GM12878 (cell line): ENCODE measurements around the gene SCTR. TPM values are rescaled to one million over a fixed set of nuclear protein-coding genes. Genes with fewer than 3 reads are reported as not detected.

ENCODE experiments used
- ATAC-seq: fragments of 200-7000 bp; cut with Tn5 transposase; 3 replicates; pipeline ENCODE4 v1.9.1; 2020; ENCODE audit warnings: mild to moderate bottlenecking, moderate library complexity
- BruUV-seq: library from RNA; stranded (reverse); fragments of 400-500 nt; replicated peaks from 2 replicates; lab custom pipeline; 2021; lab: Mats Ljungman, UMichigan
- CTCF ChIA-PET: fragments of 300-600 bp; sonication (Branson Sonifier 250); formaldehyde crosslinking; extraction: SDS; loops from one replicate; lab custom pipeline; 2021; ENCODE audit warnings: inconsistent platforms; lab: Yijun Ruan, JAX
- POLR2A ChIA-PET: fragments of 350-600 bp; formaldehyde crosslinking; extraction: SDS; loops from one replicate; lab custom pipeline; 2021; ENCODE audit warnings: inconsistent platforms; lab: Charles Lee
- RAD21 ChIA-PET: fragments of 300-600 bp; sonication (Branson Sonifier 250); formaldehyde crosslinking; loops from one replicate; lab custom pipeline; 2023; ENCODE audit warnings: antibody characterized with exemption; ENCODE audit not compliant: unreplicated experiment; lab: Charles Lee
- SMC1A ChIA-PET: fragments of 300-600 bp; sonication (Branson Sonifier 250); formaldehyde crosslinking; loops from one replicate; lab custom pipeline; 2023; ENCODE audit not compliant: unreplicated experiment, uncharacterized antibody; lab: Charles Lee
- DNase-seq: peaks from one replicate; pipeline ENCODE4 v3.0.0-alpha.2; 2011; ENCODE audit warnings: low read depth, low spot score
- FAIRE-seq: peaks from 3 replicates; lab custom pipeline; 2011; peaks lifted over from hg19 to GRCh38; lab: Jason Lieb, UNC
- H2AFZ ChIP-seq: 2 replicates; pipeline ENCODE4 v1.6.0; 2011; ENCODE audit warnings: low read depth, low read length, control low read depth; ENCODE audit not compliant: control insufficient read depth
- H3K27ac ChIP-seq: 2 replicates; pipeline ENCODE4 v1.5.1; 2011; ENCODE audit warnings: control low read depth; ENCODE audit not compliant: control insufficient read depth, insufficient read depth
- H3K27me3 ChIP-seq, 2 experiments: replicated peaks in 1 of 2; 2 replicates each; pipeline versions ENCODE4 v1.6.0 to v1.6.1; 2011; ENCODE audit warnings: low read length in 1 of 2; ENCODE audit not compliant: control insufficient read depth in 2 of 2, insufficient read depth in 2 of 2
- H3K36me3 ChIP-seq, 2 experiments: 2 replicates each; pipeline ENCODE4 v1.5.1; 2011; ENCODE audit warnings: low read length in 1 of 2; ENCODE audit not compliant: control insufficient read depth in 2 of 2, insufficient read depth in 2 of 2
- H3K4me1 ChIP-seq: 2 replicates; pipeline ENCODE4 v1.6.1; 2011; ENCODE audit warnings: mild to moderate bottlenecking, low read length, moderate library complexity, mixed read lengths; ENCODE audit not compliant: control insufficient read depth, insufficient read depth
- H3K4me2 ChIP-seq: 2 replicates; pipeline ENCODE4 v1.6.0; 2011; ENCODE audit warnings: control low read depth; ENCODE audit not compliant: control insufficient read depth, insufficient read depth
- H3K4me3 ChIP-seq: fragments of 200-600 bp; sonication (generic); 2 replicates; pipeline ENCODE4 v1.5.1; 2016
- H3K79me2 ChIP-seq: 2 replicates; pipeline ENCODE4 v1.6.0; 2011; ENCODE audit warnings: low read length; ENCODE audit not compliant: control insufficient read depth, insufficient read depth
- H3K9ac ChIP-seq: 2 replicates; pipeline ENCODE4 v1.8.0; 2011; ENCODE audit warnings: low read length, control low read depth, mixed read lengths; ENCODE audit not compliant: control insufficient read depth, insufficient read depth
- H3K9me3 ChIP-seq: replicated peaks from 3 replicates; pipeline ENCODE4 v1.5.1; 2011; ENCODE audit warnings: mild to moderate bottlenecking, low read length; ENCODE audit not compliant: control insufficient read depth, insufficient read depth
- H4K20me1 ChIP-seq: 2 replicates; pipeline ENCODE4 v1.6.0; 2011; ENCODE audit not compliant: control insufficient read depth, insufficient read depth
- ASH2L ChIP-seq: fragments of 300-600, 200-600 bp; sonication (generic); IDR thresholded peaks from 2 replicates; pipeline ENCODE4 v1.6.1; 2017; ENCODE audit warnings: low read depth, mild to moderate bottlenecking, borderline replicate concordance
- CHD2 ChIP-seq: IDR thresholded peaks from 2 replicates; pipeline ENCODE4 v1.6.1; 2011; ENCODE audit warnings: low read depth, low read length, improper control_type of control experiment, borderline replicate concordance
- CHD4 ChIP-seq: fragments of 200-600 bp; sonication (generic); IDR thresholded peaks from 2 replicates; pipeline ENCODE4 v1.6.1; 2016; ENCODE audit warnings: mild to moderate bottlenecking
- ETV6 ChIP-seq, 2 experiments: fragments of 450-650 bp in 1 of 2; IDR thresholded peaks in 1 of 2; conservative IDR thresholded peaks in 1 of 2; 2 replicates each; pipeline ENCODE4 v1.6.1; 2014; ENCODE audit warnings: antibody characterized with exemption in 1 of 2, borderline replicate concordance in 1 of 2, low read depth in 1 of 2, mild to moderate bottlenecking in 1 of 2, moderate library complexity in 1 of 2
- HDAC2 ChIP-seq: fragments of 200-600 bp; sonication (generic); IDR thresholded peaks from 2 replicates; pipeline ENCODE4 v1.6.1; 2017
- IRF4 ChIP-seq: IDR thresholded peaks from 2 replicates; pipeline ENCODE4 v1.6.1; 2011; ENCODE audit warnings: low read depth, low read length
- KLF5 ChIP-seq: fragments of 450-650 bp; IDR thresholded peaks from 2 replicates; pipeline ENCODE4 v1.6.1; 2014; ENCODE audit warnings: mild to moderate bottlenecking; ENCODE audit not compliant: partially characterized antibody
- RFX5 ChIP-seq: IDR thresholded peaks from 2 replicates; pipeline ENCODE4 v1.6.1; 2011; ENCODE audit warnings: low read depth, low read length, improper control_type of control experiment
- TAF1 ChIP-seq: IDR thresholded peaks from 2 replicates; pipeline ENCODE4 v1.6.1; 2011; ENCODE audit warnings: mild to moderate bottlenecking, low read depth, low read length, borderline replicate concordance
- TCF7 ChIP-seq: IDR thresholded peaks from 2 replicates; pipeline ENCODE4 v1.6.1; 2014; ENCODE audit warnings: antibody characterized with exemption, borderline replicate concordance
- WRNIP1 ChIP-seq: IDR thresholded peaks from 2 replicates; pipeline ENCODE4 v1.6.1; 2011; ENCODE audit warnings: low read depth, low read length, improper control_type of control experiment, borderline replicate concordance
- YY1 ChIP-seq: IDR thresholded peaks from 2 replicates; pipeline ENCODE4 v1.6.1; 2011; ENCODE audit warnings: low read depth, mild to moderate bottlenecking, low read length
- ZBED1 ChIP-seq: IDR thresholded peaks from 2 replicates; pipeline ENCODE4 v1.6.1; 2016; ENCODE audit warnings: borderline replicate concordance
- ZNF217 ChIP-seq: fragments of 450-650 bp; IDR thresholded peaks from 2 replicates; pipeline ENCODE4 v1.6.1; 2017; ENCODE audit warnings: antibody characterized with exemption, mild to moderate bottlenecking
- ZZZ3 ChIP-seq: IDR thresholded peaks from 2 replicates; pipeline ENCODE4 v1.6.1; 2011; ENCODE audit warnings: low read depth; ENCODE audit not compliant: control insufficient read depth, insufficient read length
- WGBS: methylation state at CpG from one replicate; pipeline ENCODE4 v1.1.6; 2016; ENCODE audit warnings: low lambda C conversion rate; ENCODE audit not compliant: insufficient replicate concordance, insufficient coverage; ENCODE audit errors: missing lambda C conversion rate; 5-methylcytosine and 5-hydroxymethylcytosine counted together
- in situ Hi-C: fragments of 300-500 bp; cut with MboI; formaldehyde crosslinking; loops from 9 replicates; pipeline ENCODE4 v1.14.3; 2018; ENCODE audit warnings: mixed read lengths
- intact Hi-C: fragments of 100-400 bp; cut with micrococcal nuclease; formaldehyde crosslinking; loops from one replicate; pipeline ENCODE4 v1.14.2; 2022; ENCODE audit not compliant: unreplicated experiment
- polyA plus RNA-seq, 11 experiments: library from polyadenylated mRNA; depleted of rRNA in 4 of 11; unstranded in 6 of 11; stranded (reverse) in 5 of 11; fragments of >200 nt; fragmentation: Nextera tagmentation in 4 of 11; fragmentation: Illumina TruSeq in 1 of 11; extraction: Ambion mirVana in 4 of 11; extraction: Trizol in 1 of 11; gene quantifications; 1 replicate in 1 of 11; 2 replicates in 10 of 11; pipeline versions ENCODE4 v1.2.1 to v1.2.3, GENCODE V29; 2011 to 2016; ENCODE audit warnings: inconsistent platforms in 2 of 11, missing spikeins in 2 of 11, low read depth in 1 of 11
- total RNA-seq, 4 experiments: library from RNA; depleted of rRNA in 3 of 4; stranded (reverse); fragments of >200 nt in 3 of 4; fragmentation: Illumina TruSeq in 1 of 4; extraction: Trizol in 1 of 4; gene quantifications; 2 replicates each; pipeline versions ENCODE4 v1.2.1 to v1.2.3, GENCODE V29; 2013 to 2021

Gene SCTR
- total and polyA plus RNA-seq, 10 of the 15 experiments (the other 5 are each of a cell fraction or from before 2014, with no cell fraction given): 0.26 TPM; not detected in 9

- no peak for TF ChIP-seq WRNIP1
- TF ChIP-seq HDAC2: no peak
- TF ChIP-seq CHD4: no peak
- no peak for TF ChIP-seq ZNF217
- no peak for TF ChIP-seq TAF1
- no peak for TF ChIP-seq KLF5
- TF ChIP-seq CHD2: no peak
Observed at GRCh38 chr2:119421741-119422140, 102.5 kb downstream of the SCTR start (continued).

DNA sequence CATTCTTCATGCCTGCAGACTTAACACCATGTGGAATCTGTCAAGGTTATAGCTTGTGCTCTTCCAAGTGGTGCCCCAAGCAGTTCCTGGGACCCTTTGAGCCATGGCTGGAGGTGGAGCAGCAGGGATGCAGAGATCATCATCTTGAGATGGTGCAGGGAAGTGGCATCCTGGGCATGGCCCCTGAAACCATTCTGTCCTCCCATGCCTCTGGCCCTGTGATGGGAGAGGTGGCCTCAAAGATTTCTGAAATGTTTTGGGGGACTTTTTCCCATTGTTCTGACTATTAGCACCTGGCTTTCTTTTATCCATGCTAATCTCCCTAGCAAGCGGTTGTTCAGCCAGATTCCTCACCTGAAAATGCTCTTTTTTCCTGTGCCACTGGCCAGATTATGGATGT, 103.0 kb downstream of the SCTR start:
- in situ Hi-C loops: no loop called here
- H3K4me1 ChIP-seq: no peaks in the 10 kb centered on the region
- ChIA-PET SMC1A (interaction anchor here (1.0 to 1.1 kb wide), 2 partner anchors 11 to 24 kb away, joined by 3 to 4 read pairs; no protein-coding TSS in a partner anchor), CTCF (interaction anchor here (1.4 kb wide), 1 partner anchor 55 kb away, joined by 5 read pairs; no protein-coding TSS in a partner anchor), RAD21 (no interaction called here), POLR2A (no interaction called here)
- TF ChIP-seq ZBED1: no peak
- no peak for TF ChIP-seq RFX5
- TF ChIP-seq YY1: no peak
- no peak for TF ChIP-seq ZZZ3
- TF ChIP-seq TCF7: no peak
- no peak for TF ChIP-seq ASH2L
- TF ChIP-seq ETV6 (conservative IDR thresholded peaks at IDR 0.05 in 1 of 2, IDR thresholded peaks at IDR 0.05 in 1 of 2; ENCODE audit: borderline replicate concordance in 1 of 2, low read depth in 1 of 2): no peak
- TF ChIP-seq IRF4: no peak
- 0 out of 4 replicates have a peak, but pooled peaks cover 0 to 2% of the 10 kb centered on the region in 2 experiments for H3K27me3 ChIP-seq
- peaks cover 3% of the 10 kb centered on the region; the same call in 2 of the 3 replicates for H3K9me3 ChIP-seq
- no peaks in the 10 kb centered on the region for H3K79me2 ChIP-seq
- no peak for ATAC-seq
- FAIRE-seq: no peak
- no peak overlapping the region for H3K4me2 ChIP-seq
- H4K20me1 ChIP-seq: no peaks in the 10 kb centered on the region
- H3K9ac ChIP-seq: no peak overlapping the region
- no peak for DNase-seq
- no peak overlapping the region for H3K27ac ChIP-seq
- no peak overlapping the region for H2AFZ ChIP-seq
- WGBS: 25% methylated on average over 1 of the region's 1 CpG
- no TSS peak for BruUV-seq
- no peak overlapping the region for H3K4me3 ChIP-seq
- H3K36me3 ChIP-seq: no peaks in the 10 kb centered on the region
- intact Hi-C loops: no loop called here
